Stimulated activated CD8-positive, alpha-beta memory T cell treated with anti-CD3 and anti-CD28 coated beads, Interleukin-12 subunit alpha, Interleukin-12 subunit beta, amount 100 ng/mL, for 4 hours (primary cell): ENCODE results near the gene DIO1.
"Not testable (repeated sequence)": the region's sequence is repeated elsewhere in the genome, so short reads cannot be mapped to it uniquely, and the experiment has no call there.

Source experiments
- DNase-seq: peaks from one replicate; pipeline ENCODE4 v3.0.0-alpha.2; 2020; ENCODE audit warnings: low read depth

The DIO1 gene

DNA sequence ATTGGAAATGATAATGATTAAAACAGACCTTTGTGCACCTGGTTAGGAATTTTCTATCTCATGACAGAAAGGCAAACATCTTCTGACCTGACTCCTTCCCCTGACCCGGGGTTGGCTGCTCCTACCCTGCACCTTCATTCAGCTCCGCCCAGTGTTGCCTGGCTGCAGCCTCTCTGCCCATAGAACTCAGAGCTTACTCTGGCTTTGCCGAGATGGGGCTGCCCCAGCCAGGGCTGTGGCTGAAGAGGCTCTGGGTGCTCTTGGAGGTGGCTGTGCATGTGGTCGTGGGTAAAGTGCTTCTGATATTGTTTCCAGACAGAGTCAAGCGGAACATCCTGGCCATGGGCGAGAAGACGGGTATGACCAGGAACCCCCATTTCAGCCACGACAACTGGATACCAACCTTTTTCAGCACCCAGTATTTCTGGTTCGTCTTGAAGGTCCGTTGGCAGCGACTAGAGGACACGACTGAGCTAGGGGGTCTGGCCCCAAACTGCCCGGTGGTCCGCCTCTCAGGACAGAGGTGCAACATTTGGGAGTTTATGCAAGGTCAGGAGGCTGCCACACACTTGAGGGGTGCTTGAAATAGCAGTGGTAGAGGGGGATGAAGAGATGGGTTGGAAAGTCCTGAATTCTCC lies at the start of gene DIO1:
TSS of gene DIO1 (plus strand) at position 189 of the 638 bp plus-strand sequence. CDS start at position 213, 24 bp downstream.
- no peak for DNase-seq

DNA sequence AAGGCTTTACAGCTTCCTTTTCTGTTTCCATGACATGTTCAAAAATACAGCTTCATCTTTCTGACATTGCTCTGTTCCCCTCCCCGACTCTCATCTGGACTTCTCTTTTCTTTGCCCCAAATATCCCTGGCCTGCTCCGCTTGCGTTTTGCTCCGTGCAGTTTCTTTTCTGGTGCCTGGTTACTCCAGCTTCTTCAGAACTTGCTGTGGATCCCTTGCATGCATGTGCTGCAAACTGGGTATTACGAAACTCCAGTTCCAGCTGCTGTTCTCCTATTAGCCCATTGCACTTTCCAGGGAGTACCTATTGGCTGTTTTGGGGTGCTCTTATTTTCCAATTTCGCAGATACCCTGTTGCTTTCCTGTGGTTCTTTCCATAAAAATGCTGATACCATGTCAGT lies 46.0 kb upstream of the DIO1 start:
- no peak for DNase-seq

DNA sequence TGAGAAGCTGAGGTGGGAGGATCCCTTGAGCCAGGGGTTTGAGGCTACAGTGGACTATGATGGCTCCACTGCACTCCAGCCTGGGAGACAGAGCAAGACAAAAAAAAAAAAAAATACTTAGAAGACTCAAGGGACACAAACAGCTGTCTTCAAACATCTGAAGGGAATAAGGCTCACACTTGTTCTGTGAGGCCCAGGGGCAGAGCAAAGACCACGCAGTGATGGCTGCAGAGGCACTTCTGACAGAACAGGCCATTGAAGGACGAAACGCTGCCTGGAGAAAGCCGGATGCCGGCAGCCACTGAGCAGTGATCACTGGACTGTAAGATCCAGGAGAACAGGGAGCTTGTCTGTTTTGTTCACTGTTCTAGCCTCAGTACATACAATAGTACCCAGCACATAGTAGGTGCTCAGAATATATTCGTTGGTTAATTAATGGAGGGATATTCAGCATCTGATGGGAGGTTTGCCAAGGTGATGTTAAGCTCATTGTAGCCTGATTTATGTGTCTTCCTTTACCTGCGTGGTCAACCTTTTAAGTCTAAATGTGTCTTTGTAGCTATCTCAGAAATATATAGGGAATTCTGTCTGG lies 43.8 kb upstream of the DIO1 start:
- DNase-seq: no peak

DNA sequence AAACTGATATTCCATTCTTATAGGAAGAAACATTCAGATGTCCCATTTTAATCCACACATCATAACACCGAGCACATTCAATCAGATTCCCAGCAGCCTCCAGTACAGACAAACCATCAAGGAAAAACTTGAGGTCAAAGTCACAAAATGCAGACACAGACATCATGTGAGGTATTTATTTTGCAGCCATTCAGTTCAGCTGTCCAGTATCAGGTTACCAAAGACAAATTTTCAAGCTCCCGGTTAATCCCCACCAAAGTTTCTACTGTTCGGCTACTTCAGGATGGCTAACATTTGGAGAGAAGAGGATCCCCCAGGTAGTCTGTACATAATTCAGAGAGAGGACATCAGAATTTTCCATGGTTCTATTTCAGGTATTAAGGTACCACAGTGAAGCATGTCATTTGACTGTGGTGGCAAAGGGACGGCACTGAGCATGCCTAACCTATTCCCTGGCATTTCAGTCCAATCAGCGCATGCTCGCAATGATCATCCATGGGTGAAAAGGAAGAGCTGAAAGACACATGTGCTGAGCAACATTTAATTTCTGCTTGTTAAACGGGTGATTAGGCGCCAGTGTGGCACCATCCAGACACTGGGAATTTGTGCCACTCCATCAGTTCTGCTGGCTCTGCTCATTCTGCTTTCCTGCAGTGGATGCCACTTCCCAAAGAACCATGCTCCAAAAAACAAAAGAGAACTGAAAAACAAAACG lies 42.3 kb upstream of the DIO1 start:
- DNase-seq: no peak

DNA sequence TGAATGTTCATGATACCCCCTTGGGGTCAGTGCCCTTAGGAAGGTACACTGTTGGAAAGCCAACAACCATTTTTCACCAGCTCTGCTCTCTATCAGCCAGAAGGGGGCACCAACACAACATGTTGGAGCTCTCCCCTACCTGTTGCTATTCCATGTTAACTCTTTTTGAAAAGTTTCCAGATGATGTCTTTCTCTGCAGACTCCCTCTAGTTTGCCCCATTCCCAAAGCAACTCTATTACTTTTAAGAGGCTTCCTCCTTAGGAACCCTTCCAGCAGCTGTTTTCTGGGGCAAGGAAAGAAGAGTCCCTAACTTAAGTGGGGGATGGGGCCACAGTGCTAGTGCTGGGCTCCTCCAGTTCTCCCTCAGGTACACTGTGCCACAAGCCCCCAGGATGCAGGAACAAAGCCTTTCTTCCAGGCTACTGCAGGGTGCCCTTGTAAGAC lies 33.0 kb upstream of the DIO1 start:
- DNase-seq: no peak

DNA sequence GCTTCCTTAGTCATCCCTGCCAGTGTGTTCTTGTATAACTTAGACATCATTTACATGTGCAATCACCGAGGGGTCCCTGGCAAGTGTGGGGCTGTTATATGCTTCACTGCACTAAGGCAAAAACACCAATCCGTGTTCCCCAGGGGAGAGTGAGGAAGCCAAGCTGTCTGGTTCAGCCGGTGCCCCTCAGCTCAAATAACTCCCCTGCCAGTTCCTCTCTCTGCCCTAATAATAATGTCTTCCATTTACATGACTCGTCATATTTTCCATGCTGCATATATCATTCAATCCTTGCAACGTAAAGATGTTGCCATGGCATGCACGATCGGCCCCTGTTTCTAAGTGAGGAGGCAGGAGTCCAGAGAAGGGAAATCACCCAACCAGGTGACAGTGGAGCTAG lies 31.5 kb upstream of the DIO1 start:
- no peak for DNase-seq

DNA sequence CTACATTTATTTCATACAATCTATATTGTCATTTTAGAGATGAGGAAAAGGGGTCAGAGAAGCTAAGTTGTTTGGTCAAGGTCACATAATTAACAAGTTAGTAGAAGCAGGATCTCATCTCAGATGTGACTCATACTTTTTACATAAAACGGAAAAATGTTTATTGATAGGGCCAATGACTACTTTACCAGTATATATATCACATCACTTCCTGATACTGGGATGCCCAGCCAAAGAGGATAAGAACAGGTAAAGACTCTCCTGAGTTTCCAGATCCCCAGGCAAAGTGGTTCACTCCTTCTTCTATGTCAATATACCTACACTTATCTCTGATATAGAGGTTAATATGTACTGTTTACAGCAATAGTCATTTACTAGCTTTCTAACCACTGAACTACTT lies 25.4 kb upstream of the DIO1 start:
- no peak for DNase-seq

DNA sequence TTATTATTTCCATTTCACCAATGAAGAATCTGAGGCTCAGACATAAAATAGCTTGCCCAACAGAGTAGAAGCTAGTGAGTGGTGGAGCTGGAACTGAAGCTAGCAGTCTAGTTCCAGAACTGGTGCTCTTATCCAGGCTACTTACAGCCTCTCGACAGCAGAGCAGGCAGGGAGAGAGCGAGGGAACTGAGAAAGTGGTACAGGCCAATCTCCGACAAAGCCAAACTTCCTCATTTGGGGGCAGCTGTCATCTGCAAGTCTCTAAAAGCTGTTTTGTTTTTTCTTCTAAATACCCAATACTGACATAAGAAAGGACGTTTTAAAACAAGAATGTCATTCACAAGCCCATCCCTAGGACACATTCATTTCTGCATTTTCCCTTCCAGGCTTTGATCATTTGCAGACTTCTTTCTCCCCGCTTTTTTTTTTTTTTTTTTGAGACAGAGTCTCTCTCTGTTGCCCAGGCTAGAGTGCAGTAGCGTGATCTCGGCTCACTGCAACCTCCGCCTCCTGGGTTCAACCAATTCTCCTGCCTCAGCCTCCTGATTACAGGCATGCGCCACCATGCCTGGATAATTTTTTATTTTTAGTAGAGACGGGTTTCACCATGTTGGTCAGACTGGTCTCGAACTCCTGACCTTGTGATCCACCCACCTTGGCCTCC lies 24.4 kb upstream of the DIO1 start:
- DNase-seq: no peak

DNA sequence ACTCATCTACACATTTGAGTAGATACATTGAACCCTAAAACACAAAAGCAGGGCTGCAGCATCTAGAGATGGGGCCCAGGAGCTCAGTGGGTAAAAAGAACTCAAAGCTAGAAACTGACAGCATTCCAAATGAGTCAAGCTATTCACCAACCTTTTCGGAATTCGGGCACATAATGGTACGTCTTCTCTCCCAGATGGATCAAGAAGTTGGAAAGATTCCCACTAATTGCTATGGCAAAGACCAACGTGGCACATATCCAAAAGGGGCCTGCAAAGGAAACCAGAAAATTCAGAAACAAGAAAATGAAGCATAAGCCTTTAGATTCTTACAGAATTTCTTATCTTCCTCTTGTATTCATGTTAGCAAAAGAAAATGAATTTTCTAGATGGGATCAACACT lies 22.8 kb upstream of the DIO1 start:
- DNase-seq: no peak

DNA sequence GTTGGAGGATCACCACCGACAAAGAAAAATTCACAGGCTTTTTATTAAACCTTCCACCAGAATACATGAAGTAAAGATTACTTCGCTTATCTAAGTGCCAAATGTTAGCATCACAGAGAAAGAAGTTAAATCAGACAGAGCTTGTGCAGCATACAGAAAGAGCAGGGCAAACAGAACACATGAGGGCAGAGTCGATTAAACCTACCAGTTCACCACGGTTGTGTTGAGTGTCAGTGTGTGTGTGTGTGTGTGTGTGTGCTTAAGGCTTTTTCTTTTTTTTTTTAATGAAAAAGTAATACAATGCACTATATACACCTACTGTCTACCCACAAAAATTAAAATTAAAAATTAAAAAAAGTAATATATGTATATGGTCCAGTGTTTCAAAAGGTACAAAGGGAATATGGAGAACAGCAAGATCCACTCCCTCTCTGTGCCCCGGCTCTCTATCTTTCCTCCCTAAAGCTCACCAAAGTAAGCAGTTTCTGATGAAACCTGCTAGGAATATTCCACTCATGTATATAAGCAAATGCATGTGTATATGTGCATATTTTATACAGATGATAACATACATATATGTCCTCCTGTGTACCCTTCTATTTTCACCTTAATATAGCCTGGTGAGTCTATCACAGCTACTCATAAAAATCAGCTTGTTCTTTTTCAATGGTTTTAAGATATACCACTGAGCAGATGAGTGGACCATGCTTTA lies 22.1 kb upstream of the DIO1 start:
- DNase-seq: no peak

DNA sequence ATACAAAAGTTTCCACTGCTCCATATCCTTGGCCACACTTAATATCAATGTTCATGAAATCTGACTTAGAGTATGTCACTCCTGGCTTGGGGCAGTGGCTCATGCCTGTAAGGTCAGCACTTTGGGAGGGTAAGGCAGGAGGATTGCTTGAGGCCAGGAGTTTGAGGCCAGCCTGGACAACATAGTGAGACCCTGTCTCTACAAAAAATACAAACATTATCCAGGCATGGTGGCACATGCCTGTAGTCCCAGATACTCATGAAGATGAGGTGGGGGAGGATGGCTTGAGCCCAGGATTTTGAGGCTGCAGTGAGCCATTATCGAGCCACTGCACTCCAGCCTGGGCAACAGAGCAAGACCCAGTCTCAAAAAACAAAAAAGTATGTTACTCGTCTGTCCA lies 18.8 kb upstream of the DIO1 start:
- not testable (repeated sequence) for DNase-seq

DNA sequence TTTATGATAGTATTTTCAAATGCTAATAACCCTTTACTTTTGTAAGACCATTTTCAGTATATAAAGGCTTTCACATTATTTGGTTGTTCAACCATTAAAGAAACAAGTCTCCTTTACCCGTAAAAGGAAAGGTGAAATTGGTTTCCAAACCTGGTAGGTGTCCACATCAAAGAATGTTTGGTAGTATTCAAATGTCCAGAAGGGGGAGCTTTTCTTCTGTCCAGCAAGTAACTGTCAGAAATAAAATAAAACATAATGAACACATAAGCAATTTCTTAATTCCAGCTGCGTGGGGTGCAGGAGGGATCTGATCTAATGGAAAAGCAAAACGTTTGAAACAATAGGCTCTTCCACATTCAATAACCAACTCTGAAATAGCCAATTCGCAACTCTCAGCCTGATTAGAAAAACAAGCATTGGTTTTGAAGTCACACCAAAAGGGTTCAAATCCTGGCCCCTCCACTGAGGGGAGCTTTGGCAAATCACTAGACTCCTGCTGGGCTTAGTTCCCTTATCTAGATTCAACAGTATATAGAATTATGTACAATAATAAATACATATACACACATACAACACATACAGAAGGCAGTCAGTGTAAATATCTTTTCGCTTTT lies 15.4 kb upstream of the DIO1 start:
- DNase-seq: no peak

DNA sequence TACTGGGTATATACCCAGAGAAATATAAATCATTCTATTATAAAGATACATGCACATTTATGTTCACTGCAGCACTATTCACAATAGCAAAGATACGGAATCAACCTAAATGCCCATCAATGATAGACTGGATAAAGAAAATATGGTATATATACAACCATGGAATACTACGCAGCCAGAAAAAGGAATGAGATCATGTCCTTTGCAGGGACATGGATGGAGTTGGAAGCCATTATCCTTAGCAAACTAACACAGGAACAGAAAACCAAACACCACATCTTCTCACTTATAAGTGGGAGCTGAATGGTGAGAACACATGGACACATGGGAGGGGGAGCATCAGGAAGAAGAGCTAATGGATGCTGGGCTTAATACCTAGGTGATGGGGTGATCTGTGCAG lies 12.1 kb upstream of the DIO1 start:
- not testable (repeated sequence) for DNase-seq

DNA sequence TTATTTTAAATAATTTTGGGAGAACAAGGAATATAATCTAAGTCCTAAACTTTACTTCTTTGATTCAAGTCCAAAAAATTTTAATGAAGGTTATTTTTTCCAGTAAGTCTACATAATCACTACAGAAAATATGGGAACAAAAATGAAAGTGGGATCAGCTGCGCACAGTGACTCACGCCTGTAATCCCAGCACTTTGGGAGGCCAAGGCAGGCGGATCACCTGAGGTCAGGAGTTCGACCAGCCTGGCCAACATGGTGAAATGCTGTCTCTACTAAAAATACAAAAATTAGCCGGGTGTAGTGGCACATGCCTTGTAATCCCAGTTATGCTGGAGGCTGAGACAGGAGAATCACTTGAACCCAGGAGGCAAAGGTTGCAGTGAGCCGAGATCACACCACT lies 10.4 kb upstream of the DIO1 start:
- DNase-seq: not testable (repeated sequence)

DNA sequence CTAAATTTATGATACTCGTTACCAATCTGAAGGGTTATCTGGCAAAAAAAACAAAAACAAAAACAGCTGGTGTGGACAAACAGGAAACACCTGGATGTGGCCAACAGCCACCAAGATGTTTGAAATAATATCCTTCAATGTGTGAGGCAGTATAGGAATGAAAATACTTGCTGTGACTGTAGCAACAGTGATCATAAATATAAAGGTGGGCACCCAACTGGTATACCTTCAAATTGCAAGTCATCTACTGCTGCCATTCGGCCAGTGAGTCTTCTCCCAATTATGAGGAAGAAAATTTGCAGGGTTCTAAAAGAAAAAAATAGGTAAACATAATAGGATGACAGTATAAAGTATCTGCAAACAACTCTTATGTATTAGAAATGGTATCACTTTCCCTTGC lies 5.3 kb upstream of the DIO1 start:
- DNase-seq: no peak

DNA sequence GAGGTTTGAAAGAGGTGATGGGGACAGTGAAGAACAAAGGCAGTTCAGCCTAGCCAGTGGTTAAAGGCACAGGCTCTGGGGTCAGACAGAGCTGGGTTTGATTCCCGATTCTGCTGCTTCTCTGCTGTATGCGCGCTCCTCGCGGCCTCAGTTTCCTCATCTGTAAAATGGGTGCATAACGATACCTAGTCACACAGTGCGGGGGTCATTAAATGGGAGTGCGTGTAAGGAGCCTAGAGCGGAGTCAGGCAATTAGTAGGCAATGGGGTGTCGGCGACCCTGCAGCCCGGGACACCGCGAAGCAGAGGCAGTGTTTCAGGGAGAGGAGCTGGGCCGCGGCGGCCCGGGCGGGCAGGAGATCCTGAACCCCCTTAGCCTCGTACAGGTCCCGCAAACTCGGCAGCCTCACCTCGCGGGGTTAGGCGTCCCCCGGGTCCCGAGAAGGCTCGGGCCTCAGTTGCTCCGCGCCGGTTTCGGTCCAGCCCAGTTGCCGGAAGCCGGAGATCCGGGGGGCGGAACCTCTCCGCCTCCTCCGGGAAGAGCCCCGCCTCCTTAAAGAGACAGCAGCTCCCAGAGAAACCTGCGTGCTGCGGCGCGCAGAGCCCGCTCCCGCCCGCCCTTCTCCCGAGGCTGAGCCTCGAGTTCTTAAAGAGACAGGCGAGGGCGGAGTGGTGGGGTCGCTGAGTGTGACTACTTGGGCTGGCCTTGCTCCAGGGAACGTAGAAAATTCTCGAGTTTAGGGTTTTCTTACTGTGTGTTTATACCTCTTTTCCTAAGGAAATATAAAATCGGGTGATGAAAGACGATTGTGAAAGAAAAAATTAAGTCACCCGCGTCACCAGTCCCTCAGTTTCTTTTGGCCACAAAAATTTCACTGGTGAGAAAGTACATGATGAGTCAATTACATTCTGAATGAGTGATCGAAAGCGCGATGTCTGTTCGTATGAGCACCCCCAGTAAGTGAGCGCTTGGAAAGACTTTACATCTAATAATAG lies 4.4 kb upstream of the DIO1 start, which contains the start of gene YIPF1:
TSS of gene YIPF1 (minus strand) at position 494 of the 995 bp plus-strand sequence. CDS start 860 bp downstream, outside the sequence.
- peak; percentile 78 for DNase-seq

DNA sequence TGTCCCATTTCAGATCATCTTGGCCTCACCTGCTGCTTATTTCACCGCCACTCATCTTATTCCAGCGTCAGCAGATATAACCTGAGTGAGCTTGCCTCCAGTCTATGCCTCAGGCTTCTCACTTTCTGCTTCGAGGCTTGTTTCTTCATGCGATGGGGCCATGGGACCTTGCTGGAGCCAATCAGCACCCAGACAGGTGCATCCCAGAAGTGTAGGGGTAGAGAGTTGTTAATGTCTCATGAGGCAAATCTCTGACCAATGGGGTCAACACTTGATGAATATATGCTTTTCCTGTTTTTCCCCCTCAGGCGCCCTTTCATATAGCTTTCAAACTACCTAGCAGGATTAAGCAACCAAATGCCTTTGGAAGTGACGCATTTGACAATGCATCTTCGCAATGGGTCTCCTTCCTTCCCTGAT lies 3.5 kb upstream of the DIO1 start:
- DNase-seq: no peak

DNA sequence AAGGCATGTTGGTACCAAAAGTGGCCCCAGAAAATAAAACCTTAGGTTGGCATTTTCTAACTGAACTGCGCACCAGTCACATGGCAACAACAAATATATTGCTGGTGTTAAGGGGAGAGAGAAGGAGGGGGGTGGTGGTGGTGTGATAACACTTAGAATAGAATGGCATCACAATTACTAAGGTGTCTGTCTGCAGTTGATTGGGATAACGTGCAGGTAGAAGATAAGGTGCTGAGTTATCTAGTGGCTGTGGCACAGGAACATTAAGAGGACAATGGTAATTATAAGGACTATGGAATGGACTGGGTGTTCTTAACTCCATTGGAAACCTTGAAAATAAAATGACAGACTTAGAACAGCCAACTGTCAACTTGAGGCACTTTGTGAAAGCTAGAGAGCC lies 3.0 kb upstream of the DIO1 start:
- DNase-seq: no peak

DNA sequence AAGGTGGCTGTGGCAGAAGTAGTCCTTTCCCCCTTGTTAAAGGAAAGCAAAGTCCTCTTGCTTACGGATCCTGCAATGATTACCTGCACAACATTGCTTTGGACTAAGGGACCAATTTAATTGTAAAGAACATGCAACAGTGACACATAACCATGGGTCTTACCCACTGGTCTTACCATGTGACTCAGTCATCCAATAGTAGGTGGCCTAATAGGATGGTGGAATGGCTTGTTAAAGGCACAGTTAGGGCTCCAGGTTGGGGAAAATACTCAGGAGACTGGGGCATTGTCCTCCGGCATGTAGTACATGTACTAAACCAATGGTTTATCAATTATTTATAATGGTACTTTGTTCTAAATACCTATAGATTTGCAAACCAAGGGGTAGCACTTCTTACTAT lies 2.3 kb upstream of the DIO1 start:
- DNase-seq: no peak

DNA sequence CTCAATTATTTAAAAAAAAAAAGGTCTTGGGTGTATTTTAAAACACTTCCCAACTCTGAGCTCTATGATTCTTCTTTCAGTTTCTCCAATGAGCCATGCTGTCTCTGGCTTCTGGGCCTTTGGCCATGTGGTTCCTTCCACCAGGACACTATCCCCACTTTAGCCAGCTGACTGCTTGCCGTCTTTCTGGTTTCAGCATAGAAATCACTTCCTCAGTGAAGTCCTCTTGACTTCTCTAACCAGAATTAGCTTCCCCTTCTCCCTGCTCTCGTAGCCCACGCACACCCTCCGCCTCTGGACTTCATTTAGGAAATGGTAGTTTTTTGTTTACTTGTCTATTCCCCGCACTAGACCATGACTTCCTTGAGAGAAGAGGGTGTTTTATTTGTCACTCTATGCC lies 1.1 kb upstream of the DIO1 start:
- no peak for DNase-seq
